HG03442 (cell line): ENCODE measurements around the gene MICAL3.
"Not testable (repeated sequence)": the region's sequence is repeated elsewhere in the genome, so short reads cannot be mapped to it uniquely, and the experiment has no call there.

Experiments used
- ATAC-seq: cut with Tn5 transposase; IDR thresholded peaks from one replicate; pipeline ENCODE4 v1.9.1; 2021; ENCODE audit warnings: mild to moderate bottlenecking, moderate library complexity; ENCODE audit not compliant: unreplicated experiment

MICAL3 gene

DNA sequence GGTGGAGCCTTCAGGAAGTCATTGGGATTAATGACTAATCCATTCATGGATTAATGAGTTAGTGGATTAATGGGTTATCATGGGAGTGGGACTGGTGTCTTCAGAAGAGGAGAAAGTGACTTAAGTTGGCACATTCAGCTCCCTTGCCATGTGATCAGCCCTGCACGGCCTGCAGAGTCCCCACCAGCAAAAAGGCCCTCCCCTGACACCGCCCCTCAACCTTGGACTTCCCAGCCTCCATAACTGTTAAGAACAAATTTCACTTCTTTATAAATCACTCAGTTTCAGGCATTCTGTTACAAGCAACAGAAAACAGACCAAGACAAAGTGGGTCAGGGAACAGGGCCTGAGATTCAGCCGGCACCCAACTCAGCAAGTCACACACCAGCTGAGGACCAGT is 85.3 kb downstream of the MICAL3 start:
- no peak for ATAC-seq

- no peak for ATAC-seq
Measured at GRCh38 chr22:17938484-17938924, 85.9 kb downstream of the MICAL3 start.

DNA sequence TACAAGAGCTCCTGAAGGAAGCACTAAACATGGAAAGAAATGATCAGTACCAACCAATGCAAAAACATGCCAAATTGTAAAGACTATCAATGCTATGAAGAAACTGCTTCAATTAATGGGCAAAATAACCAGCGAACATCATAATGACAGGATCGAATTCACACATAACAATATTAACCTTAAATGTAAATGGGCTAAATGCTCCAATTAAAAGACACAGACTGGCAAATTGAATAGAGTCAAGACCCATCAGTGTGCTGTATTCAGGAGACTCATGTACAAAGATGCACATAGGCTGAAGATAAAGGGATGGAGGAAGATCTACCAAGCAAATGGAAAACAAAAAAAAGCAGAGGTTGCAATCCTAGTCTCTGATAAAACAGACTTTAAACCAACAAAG is 91.9 kb downstream of the MICAL3 start:
- not testable (repeated sequence) for ATAC-seq

DNA sequence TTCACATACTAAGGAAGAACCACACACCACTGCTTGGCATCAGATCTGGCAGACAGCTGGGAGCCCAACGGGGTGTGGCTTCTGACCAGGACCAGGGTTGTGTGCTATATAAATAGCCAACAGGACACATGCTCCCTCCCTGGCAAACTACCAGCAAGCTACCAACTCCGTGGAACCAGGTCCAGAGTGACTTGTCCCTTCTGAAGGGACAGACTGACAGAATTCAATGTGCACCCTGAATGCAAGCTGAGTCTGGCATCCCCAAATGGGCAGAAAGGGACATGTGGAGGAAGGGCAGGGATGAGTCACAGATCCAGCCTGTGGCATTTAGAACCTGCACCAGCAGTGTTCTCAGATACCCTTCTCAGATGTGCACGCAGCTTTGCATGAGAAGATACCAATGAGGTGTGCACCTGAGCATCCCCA is 92.9 kb downstream of the MICAL3 start:
- ATAC-seq, result no peak

GRCh38 chr22:17930455-17931313 is 93.7 kb downstream of the MICAL3 start:
- no peak for ATAC-seq

DNA sequence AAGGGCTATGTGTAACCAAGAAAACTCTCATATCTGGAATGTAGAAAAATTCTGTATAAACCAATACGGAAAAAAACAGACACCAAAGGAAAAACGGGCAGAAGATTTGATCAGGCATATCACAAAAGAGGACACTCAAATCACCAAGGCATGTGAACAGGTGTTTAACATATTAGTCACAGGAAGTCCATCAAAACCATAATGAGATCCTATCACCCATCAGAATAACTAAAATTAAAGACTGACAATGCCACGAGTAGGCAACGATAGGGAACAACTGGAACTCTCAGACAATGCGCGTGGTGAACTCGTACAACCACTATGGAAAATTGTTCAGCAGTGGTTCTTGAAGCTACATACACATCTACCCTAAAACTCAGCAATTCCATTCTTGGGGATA is 94.5 kb downstream of the MICAL3 start:
- ATAC-seq, result no peak

GRCh38 chr22:17928391-17928790 is 96.0 kb downstream of the MICAL3 start:
- no peak for ATAC-seq

DNA sequence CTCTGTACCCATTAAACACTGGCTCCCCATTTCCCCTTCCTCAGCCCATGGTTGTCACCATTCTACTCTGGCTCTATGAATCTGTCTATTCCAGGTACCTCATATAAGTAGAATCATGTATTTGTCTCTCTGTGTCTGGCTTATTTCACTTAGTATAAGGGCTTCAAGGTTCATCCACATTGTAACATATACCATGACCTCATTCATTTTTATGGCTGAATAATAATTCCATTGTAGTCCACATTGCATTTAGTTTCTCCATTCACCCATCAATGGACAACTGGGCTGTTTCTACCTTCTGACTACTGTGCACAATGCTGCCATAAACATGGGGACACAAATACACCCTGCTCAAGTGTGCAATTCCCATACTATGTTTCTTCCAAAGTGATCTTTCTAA is 97.3 kb downstream of the MICAL3 start:
- ATAC-seq, result no peak

DNA sequence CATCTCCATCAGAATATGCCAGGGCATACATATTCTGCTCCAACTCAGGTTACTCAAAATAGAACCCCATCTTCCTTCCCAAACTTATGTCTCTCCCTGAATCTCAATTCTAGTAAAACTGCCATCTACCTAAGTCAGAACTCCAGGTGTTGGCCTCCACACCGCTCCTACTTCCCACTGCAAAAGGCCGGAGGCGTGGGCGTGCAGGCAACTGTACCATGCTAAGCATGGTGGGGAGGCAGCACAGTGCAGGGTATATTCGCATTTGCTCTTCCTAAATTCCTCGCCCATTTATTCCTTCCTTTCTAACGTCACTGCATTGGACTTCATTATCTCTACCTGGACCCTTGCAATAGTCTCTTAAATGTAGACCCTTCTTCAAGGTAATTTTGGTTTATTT is 97.8 kb downstream of the MICAL3 start:
- ATAC-seq, result no peak

- ATAC-seq, result no peak
Measured at GRCh38 chr22:17925431-17925841, 98.9 kb downstream of the MICAL3 start.

DNA sequence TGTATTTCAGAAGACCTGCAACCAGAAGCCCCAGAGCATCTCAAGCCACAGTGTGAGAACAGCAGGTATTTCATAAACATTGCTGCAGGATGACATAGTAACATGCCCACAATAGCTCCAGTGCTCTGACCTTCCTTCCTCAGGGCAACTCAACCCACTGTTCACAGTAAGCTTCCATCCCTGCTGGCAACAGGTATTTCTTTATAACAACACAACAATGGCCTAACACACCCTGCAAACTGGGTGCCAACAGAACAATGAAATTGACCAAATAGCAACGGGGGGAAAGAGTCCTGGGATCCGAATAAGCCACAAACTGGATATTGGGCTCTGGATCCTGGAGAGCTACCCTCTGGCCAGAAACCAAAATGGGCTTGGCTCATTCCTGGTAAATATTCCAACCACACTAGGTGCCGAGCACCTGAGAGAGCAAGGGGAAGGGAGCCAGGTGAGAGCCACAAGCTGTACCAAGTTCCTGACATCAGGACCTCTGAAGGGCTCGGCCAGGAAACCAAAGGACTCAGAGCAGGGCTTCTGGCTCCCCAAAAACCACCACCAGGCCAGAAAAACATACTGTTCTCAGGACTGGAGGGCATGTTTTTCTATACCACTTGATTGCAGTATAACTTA is 99.5 kb downstream of the MICAL3 start:
- no peak for ATAC-seq

- ATAC-seq, result no peak
Measured at GRCh38 chr22:17924076-17924475, 100.3 kb downstream of the MICAL3 start.

GRCh38 chr22:17922925-17923903 is 101.1 kb downstream of the MICAL3 start:
- ATAC-seq, result no peak

GRCh38 chr22:17921871-17922821 is 102.2 kb downstream of the MICAL3 start:
- ATAC-seq, result no peak

GRCh38 chr22:17920992-17921650 is 103.2 kb downstream of the MICAL3 start:
- no peak for ATAC-seq

DNA sequence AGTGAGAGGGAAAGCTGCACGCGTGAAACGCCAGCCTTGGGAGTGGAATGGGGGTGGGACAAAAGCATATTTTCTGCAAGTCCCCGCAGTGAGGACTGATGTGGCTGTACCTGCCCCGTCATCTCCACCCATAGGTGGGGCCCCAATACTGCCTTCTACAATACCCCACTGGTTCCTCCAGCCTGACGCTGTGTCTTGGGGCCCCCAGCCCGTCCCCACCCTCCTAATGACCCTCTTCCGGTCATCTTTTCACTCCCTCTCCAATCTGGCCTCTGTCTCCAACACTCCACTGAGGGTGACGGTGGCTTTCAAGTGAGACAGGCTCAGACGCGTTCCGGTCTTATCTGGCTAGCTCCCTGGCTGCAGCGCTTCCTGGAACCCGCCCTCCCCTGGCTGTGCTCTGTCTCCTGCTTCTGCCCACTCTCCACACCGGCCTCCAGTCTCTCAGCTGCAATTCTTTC is 104.2 kb downstream of the MICAL3 start:
- no peak for ATAC-seq

- no peak for ATAC-seq
Measured at GRCh38 chr22:17919276-17920144, 104.9 kb downstream of the MICAL3 start.

GRCh38 chr22:17918840-17919239 is 105.5 kb downstream of the MICAL3 start:
- ATAC-seq, result no peak
